ENCODE measurements around the gene PDE9A.

GRCh38 chr21:42701706-42702456 is 48.5 kb downstream of the PDE9A start:
- TF ChIP-seq CTCF (IDR thresholded peaks at IDR 0.05) = no peak
- no peak for TF ChIP-seq POLR2A (IDR thresholded peaks at IDR 0.05)
